ENCODE results near the gene CNDP1.

Gene CNDP1

DNA sequence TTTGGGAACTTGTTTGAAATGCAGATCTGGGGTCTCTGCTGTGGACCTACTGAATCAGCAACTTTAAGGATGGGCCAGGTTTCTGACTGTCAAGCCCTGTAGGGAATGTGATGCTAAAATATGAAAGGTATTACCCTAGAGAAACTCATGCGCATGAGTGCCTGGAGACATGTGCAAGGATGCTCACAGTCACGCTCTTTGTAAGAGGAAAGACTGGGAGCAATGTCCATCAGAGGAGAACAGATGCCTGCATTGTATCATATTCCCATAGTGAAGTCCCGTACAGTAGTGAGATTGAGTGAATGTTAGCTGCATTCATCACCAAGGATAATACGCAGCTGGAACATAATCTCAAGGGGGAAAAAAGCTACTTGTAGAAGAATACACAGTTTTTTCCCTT is 77.5 kb downstream of the CNDP1 start:
- no CpG with 5 or more reads among the region's 4 CpGs for WGBS, 2 donors (ENCODE audit: extremely low coverage in 2 of 2, insufficient read length in 2 of 2, insufficient replicate concordance in 1 of 2)

DNA sequence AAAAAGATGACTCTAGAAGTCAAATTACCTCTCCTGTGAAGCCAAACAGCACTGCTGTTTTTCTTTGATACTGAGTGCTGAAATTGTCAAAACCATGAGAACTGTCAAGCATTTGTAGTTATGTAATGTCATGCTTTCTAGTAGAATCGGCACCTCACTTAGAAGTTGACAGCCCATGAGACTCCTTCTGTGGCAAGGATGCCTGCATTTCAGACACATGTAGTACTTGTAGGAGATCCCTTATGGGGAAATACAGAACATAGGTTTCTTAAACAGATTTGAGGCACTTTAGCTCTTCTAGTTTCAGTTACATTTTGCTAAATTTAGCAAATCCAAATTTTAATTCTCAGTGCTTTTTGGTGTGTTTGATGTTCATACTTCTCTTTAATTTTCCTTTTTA is 79.1 kb downstream of the CNDP1 start:
- no CpG with 5 or more reads among the region's 1 CpG for WGBS, 2 donors (ENCODE audit: extremely low coverage in 2 of 2, insufficient read length in 2 of 2, insufficient replicate concordance in 1 of 2)
- no peak overlapping the region for H2AK5ac ChIP-seq (ENCODE audit: low read depth, low read length)
- H3K4ac ChIP-seq (ENCODE audit: low read length), result no peak overlapping the region
- no peak overlapping the region for H4K91ac ChIP-seq (ENCODE audit: low read depth, low read length, poor library complexity)
- peaks cover 5% of the 10 kb centered on the region for H3K79me1 ChIP-seq (ENCODE audit: low read depth, low read length)
- H4K8ac ChIP-seq (ENCODE audit: low read depth, low read length), result no peak overlapping the region
- H3K4me2 ChIP-seq (ENCODE audit: insufficient read depth, low read length, poor library complexity, severe bottlenecking), result no peak overlapping the region
- H2AFZ ChIP-seq (ENCODE audit: low read length), result no peak overlapping the region
- DNase-seq (ENCODE audit: low spot score), result no peak
- H3K9me3 ChIP-seq (replicated peaks in 1 of 2; ENCODE audit: control insufficient read depth in 2 of 2, insufficient read depth in 1 of 2, low read depth in 1 of 2, low read length in 2 of 2), result peaks cover 0 to 7% of the 10 kb centered on the region in 2 donors
- H3K4me1 ChIP-seq (ENCODE audit: control insufficient read depth in 2 of 2, insufficient read depth in 1 of 2, low read depth in 1 of 2, low read length in 2 of 2), result peaks cover 0 to 2% of the 10 kb centered on the region in 2 donors
- no peak overlapping the region for H2BK120ac ChIP-seq (ENCODE audit: low read depth, low read length)
- no peak overlapping the region for H3K14ac ChIP-seq (ENCODE audit: low read length)
- H3K27ac ChIP-seq (replicated peaks; ENCODE audit: low read length), result no peak overlapping the region
- no peaks in the 10 kb centered on the region for H3K27me3 ChIP-seq (ENCODE audit: control insufficient read depth in 3 of 3, insufficient read depth in 3 of 3, low read depth in 1 of 3, low read length in 3 of 3)
- no peak overlapping the region for H3K23ac ChIP-seq (ENCODE audit: low read depth, low read length, poor library complexity)
- no peak overlapping the region for H3K9ac ChIP-seq (ENCODE audit: low read depth, low read length, poor library complexity)
- no peak overlapping the region for H2BK15ac ChIP-seq (ENCODE audit: low read length)
- no peak overlapping the region for H3K4me3 ChIP-seq (ENCODE audit: low read length in 2 of 2)
- H3K36me3 ChIP-seq (replicated peaks in 1 of 2; ENCODE audit: control insufficient read depth in 2 of 2, insufficient read depth in 2 of 2, low read length in 2 of 2), result peaks cover 0 to 3% of the 10 kb centered on the region in 2 donors
- no peak overlapping the region for H3K18ac ChIP-seq (ENCODE audit: low read length)
- no peak overlapping the region for H2BK5ac ChIP-seq (ENCODE audit: low read length)
- no peak overlapping the region for H2BK12ac ChIP-seq (ENCODE audit: low read length)

More for the DNA sequence above, 77.5 kb downstream of the CNDP1 start:
- Histone ChIP-seq H3K4me1 (ENCODE audit: control insufficient read depth in 2 of 2, insufficient read depth in 1 of 2, low read depth in 1 of 2, low read length in 2 of 2) (no peaks in the 10 kb centered on the region), H2BK12ac (ENCODE audit: low read length) (no peak overlapping the region), H2BK15ac (ENCODE audit: low read length) (no peak overlapping the region), H3K9ac (ENCODE audit: low read depth, low read length, poor library complexity) (no peak overlapping the region), H3K27me3 (ENCODE audit: control insufficient read depth in 3 of 3, insufficient read depth in 3 of 3, low read depth in 1 of 3, low read length in 3 of 3) (no peaks in the 10 kb centered on the region), H3K18ac (ENCODE audit: low read length) (no peak overlapping the region), H2BK5ac (ENCODE audit: low read length) (no peak overlapping the region), H3K27ac (replicated peaks; ENCODE audit: low read length) (no peak overlapping the region), H3K9me3 (replicated peaks in 1 of 2; ENCODE audit: control insufficient read depth in 2 of 2, insufficient read depth in 1 of 2, low read depth in 1 of 2, low read length in 2 of 2) (peaks cover 0 to 5% of the 10 kb centered on the region in 2 donors), H3K36me3 (replicated peaks in 1 of 2; ENCODE audit: control insufficient read depth in 2 of 2, insufficient read depth in 2 of 2, low read length in 2 of 2) (peaks cover 0 to under 1% of the 10 kb centered on the region in 2 donors), H2BK120ac (ENCODE audit: low read depth, low read length) (no peak overlapping the region), H2AK5ac (ENCODE audit: low read depth, low read length) (no peak overlapping the region), H4K8ac (ENCODE audit: low read depth, low read length) (no peak overlapping the region), H2AFZ (ENCODE audit: low read length) (no peak overlapping the region), H3K23ac (ENCODE audit: low read depth, low read length, poor library complexity) (no peak overlapping the region), H3K79me1 (ENCODE audit: low read depth, low read length) (peaks cover 6% of the 10 kb centered on the region), H3K4ac (ENCODE audit: low read length) (no peak overlapping the region), H3K14ac (ENCODE audit: low read length) (no peak overlapping the region), H3K4me3 (ENCODE audit: low read length in 2 of 2) (no peak overlapping the region), H4K91ac (ENCODE audit: low read depth, low read length, poor library complexity) (no peak overlapping the region), H3K4me2 (ENCODE audit: insufficient read depth, low read length, poor library complexity, severe bottlenecking) (no peak overlapping the region)
- no peak for DNase-seq (ENCODE audit: low spot score)

DNA sequence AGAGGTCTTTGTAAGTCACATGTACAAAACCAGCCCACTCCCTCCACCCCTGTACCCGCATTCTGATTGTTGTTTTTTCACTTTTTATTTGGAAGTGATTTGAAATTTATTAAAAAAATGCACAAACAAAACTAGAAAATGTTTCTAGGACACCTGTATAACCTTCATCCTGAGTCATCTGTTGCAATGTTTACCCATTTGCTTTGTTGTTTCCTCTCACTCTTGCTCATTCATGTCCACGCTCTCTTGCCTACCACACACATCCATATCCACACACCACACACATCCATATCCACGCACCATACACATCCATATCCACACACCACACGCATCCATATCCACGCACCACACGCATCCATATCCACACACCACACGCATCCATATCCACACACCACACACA is 82.2 kb downstream of the CNDP1 start:
- Histone ChIP-seq H3K14ac (ENCODE audit: low read length) (peak overlapping the region; percentile 3), H4K8ac (ENCODE audit: low read depth, low read length) (peak overlapping the region; percentile 55), H3K23ac (ENCODE audit: low read depth, low read length, poor library complexity) (peak overlapping the region; percentile 2), H3K36me3 (replicated peaks in 1 of 2; ENCODE audit: control insufficient read depth in 2 of 2, insufficient read depth in 2 of 2, low read length in 2 of 2) (peaks cover 0 to 3% of the 10 kb centered on the region in 2 donors), H2BK120ac (ENCODE audit: low read depth, low read length) (no peak overlapping the region), H3K4ac (ENCODE audit: low read length) (peak overlapping the region; percentile 4), H2BK15ac (ENCODE audit: low read length) (no peak overlapping the region), H2BK12ac (ENCODE audit: low read length) (peak overlapping the region; percentile 3), H3K79me1 (ENCODE audit: low read depth, low read length) (peaks cover 5% of the 10 kb centered on the region), H3K18ac (ENCODE audit: low read length) (peak overlapping the region; percentile 58), H2AFZ (ENCODE audit: low read length) (no peak overlapping the region), H3K27ac (replicated peaks; ENCODE audit: low read length) (no peak overlapping the region), H3K4me2 (ENCODE audit: insufficient read depth, low read length, poor library complexity, severe bottlenecking) (no peak overlapping the region), H4K91ac (ENCODE audit: low read depth, low read length, poor library complexity) (peak overlapping the region; percentile 99), H2BK5ac (ENCODE audit: low read length) (no peak overlapping the region), H3K4me1 (ENCODE audit: control insufficient read depth in 2 of 2, insufficient read depth in 1 of 2, low read depth in 1 of 2, low read length in 2 of 2) (peaks cover 0 to 2% of the 10 kb centered on the region in 2 donors), H3K27me3 (ENCODE audit: control insufficient read depth in 3 of 3, insufficient read depth in 3 of 3, low read depth in 1 of 3, low read length in 3 of 3) (no peaks in the 10 kb centered on the region), H3K9ac (ENCODE audit: low read depth, low read length, poor library complexity) (peak overlapping the region; percentile 34), H2AK5ac (ENCODE audit: low read depth, low read length) (no peak overlapping the region), H3K4me3 (ENCODE audit: low read length in 2 of 2) (peak overlapping the region in 1 of 2 donors; percentile 59), H3K9me3 (replicated peaks in 1 of 2; ENCODE audit: control insufficient read depth in 2 of 2, insufficient read depth in 1 of 2, low read depth in 1 of 2, low read length in 2 of 2) (peaks cover 0 to 7% of the 10 kb centered on the region in 2 donors)
- DNase-seq (ENCODE audit: low spot score), result no peak
- WGBS, 2 donors (ENCODE audit: extremely low coverage in 2 of 2, insufficient read length in 2 of 2, insufficient replicate concordance in 1 of 2), result 98 to 100% methylated on average over 2 to 6 of the region's 7 CpGs

DNA sequence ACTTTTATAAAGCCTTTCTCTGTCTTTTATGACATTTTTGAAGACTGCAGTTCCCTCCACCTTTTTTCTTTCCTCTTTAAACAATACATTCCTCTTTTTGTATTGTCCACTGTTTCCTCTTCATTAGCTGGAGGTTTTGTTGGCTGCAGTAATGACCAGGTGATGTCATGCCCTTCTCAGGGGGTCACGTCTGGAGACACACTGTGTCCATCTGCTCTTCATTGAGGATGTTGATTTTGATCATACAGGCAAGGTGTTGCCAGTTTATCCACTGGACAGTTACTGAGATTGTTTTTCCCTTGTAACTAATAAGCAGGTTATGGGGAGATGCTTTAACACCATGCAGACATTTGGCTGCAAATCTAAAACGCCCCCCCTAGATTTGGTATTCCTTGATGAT is 83.2 kb downstream of the CNDP1 start:
- Histone ChIP-seq H3K23ac (ENCODE audit: low read depth, low read length, poor library complexity) (no peak overlapping the region), H3K9me3 (replicated peaks in 1 of 2; ENCODE audit: control insufficient read depth in 2 of 2, insufficient read depth in 1 of 2, low read depth in 1 of 2, low read length in 2 of 2) (peaks cover 0 to 7% of the 10 kb centered on the region in 2 donors), H4K91ac (ENCODE audit: low read depth, low read length, poor library complexity) (no peak overlapping the region), H3K4ac (ENCODE audit: low read length) (no peak overlapping the region), H3K18ac (ENCODE audit: low read length) (no peak overlapping the region), H3K4me3 (ENCODE audit: low read length in 2 of 2) (no peak overlapping the region), H2BK5ac (ENCODE audit: low read length) (no peak overlapping the region), H3K36me3 (replicated peaks in 1 of 2; ENCODE audit: control insufficient read depth in 2 of 2, insufficient read depth in 2 of 2, low read length in 2 of 2) (peaks cover 0 to 3% of the 10 kb centered on the region in 2 donors), H2BK12ac (ENCODE audit: low read length) (no peak overlapping the region), H2AK5ac (ENCODE audit: low read depth, low read length) (no peak overlapping the region), H3K4me1 (ENCODE audit: control insufficient read depth in 2 of 2, insufficient read depth in 1 of 2, low read depth in 1 of 2, low read length in 2 of 2) (peaks cover 0 to 2% of the 10 kb centered on the region in 2 donors), H2AFZ (ENCODE audit: low read length) (no peak overlapping the region), H2BK15ac (ENCODE audit: low read length) (no peak overlapping the region), H3K27me3 (ENCODE audit: control insufficient read depth in 3 of 3, insufficient read depth in 3 of 3, low read depth in 1 of 3, low read length in 3 of 3) (no peaks in the 10 kb centered on the region), H3K27ac (replicated peaks; ENCODE audit: low read length) (no peak overlapping the region), H3K4me2 (ENCODE audit: insufficient read depth, low read length, poor library complexity, severe bottlenecking) (no peak overlapping the region), H3K79me1 (ENCODE audit: low read depth, low read length) (peaks cover 5% of the 10 kb centered on the region), H3K9ac (ENCODE audit: low read depth, low read length, poor library complexity) (no peak overlapping the region), H2BK120ac (ENCODE audit: low read depth, low read length) (no peak overlapping the region), H3K14ac (ENCODE audit: low read length) (no peak overlapping the region), H4K8ac (ENCODE audit: low read depth, low read length) (no peak overlapping the region)
- no peak for DNase-seq (ENCODE audit: low spot score)
- no CpG with 5 or more reads among the region's 2 CpGs for WGBS, 2 donors (ENCODE audit: extremely low coverage in 2 of 2, insufficient read length in 2 of 2, insufficient replicate concordance in 1 of 2)

Measured in neuronal stem cell (in vitro differentiated cells).